GM21786 (cell line): ENCODE data around the gene GMDS.

Experiments used
- ATAC-seq: cut with Tn5 transposase; IDR thresholded peaks from one replicate; pipeline ENCODE4 v1.9.1; 2021; ENCODE audit not compliant: unreplicated experiment

GMDS gene

GRCh38 chr6:2242311-2242710 lies 3.1 kb downstream of the GMDS start:
- ATAC-seq = no peak

- no peak for ATAC-seq
Measured at GRCh38 chr6:2240961-2241360, 4.4 kb downstream of the GMDS start.

GRCh38 chr6:2237001-2237400 lies 8.4 kb downstream of the GMDS start:
- no peak for ATAC-seq

GRCh38 chr6:2235777-2236495 lies 9.5 kb downstream of the GMDS start:
- no peak for ATAC-seq

- peak; percentile 75 for ATAC-seq
Measured at GRCh38 chr6:2232445-2232844, 13.0 kb downstream of the GMDS start.

DNA sequence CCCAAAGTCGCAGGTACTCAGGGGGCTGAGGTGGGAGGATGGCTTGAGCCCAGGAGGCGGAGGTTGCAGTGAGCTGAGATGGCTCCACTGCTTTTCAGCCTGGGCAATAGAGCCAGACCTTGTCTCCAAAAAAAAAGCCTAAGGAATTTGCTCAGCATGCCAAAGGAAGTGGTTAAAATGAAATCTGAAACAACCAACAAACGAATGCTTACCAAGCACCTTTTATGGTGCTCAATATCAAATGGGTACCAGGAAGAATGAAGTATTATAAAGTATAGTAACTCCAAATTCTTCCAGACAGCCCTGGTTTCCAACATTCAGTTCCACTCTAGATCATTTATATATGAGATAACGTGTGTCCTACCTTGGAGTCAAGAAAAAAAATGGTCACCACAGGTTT lies 14.0 kb downstream of the GMDS start:
- no peak for ATAC-seq

- ATAC-seq = peak; percentile 55
Measured at GRCh38 chr6:2230659-2231277, 14.6 kb downstream of the GMDS start.

DNA sequence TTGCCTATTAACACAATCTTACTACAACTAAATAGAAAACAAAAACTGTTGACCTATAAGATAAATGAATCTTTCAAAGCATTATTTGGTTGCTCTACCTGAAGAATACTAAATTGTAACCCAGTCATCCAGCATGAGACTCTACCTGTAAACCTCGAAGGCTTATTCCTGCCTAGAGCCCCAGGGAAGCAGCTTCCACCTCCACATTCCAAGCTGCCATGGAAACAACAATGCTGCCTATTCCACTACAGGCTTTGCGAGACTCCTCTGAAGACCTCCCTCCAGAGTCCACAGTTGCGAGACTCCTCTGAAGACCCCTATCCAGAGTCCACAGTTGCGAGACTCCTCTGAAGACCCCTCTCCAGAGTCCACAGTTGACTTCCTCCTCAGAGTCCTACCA lies 15.7 kb downstream of the GMDS start:
- ATAC-seq = no peak

DNA sequence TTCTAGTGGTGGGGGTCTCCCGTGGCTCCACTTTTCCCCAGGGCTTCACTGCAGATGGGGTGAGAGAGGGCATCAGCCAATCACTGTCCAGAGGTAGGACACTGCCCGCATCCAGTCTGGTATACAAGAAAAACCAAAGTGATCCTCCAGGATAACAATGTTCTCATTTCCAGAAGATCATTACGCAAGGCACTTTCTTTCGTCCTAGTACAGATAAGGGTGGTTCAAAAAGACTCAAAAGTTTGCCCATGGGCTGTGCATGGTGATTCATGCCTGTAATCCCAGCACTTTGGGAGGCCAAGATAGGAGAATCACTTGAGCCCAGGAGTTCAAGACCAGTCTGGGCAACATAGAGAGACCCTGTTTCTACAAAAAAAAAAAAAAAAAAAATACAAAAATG lies 16.4 kb downstream of the GMDS start:
- ATAC-seq = no peak

GRCh38 chr6:2228392-2228791 lies 17.0 kb downstream of the GMDS start:
- no peak for ATAC-seq

GRCh38 chr6:2226775-2227174 lies 18.6 kb downstream of the GMDS start:
- no peak for ATAC-seq

DNA sequence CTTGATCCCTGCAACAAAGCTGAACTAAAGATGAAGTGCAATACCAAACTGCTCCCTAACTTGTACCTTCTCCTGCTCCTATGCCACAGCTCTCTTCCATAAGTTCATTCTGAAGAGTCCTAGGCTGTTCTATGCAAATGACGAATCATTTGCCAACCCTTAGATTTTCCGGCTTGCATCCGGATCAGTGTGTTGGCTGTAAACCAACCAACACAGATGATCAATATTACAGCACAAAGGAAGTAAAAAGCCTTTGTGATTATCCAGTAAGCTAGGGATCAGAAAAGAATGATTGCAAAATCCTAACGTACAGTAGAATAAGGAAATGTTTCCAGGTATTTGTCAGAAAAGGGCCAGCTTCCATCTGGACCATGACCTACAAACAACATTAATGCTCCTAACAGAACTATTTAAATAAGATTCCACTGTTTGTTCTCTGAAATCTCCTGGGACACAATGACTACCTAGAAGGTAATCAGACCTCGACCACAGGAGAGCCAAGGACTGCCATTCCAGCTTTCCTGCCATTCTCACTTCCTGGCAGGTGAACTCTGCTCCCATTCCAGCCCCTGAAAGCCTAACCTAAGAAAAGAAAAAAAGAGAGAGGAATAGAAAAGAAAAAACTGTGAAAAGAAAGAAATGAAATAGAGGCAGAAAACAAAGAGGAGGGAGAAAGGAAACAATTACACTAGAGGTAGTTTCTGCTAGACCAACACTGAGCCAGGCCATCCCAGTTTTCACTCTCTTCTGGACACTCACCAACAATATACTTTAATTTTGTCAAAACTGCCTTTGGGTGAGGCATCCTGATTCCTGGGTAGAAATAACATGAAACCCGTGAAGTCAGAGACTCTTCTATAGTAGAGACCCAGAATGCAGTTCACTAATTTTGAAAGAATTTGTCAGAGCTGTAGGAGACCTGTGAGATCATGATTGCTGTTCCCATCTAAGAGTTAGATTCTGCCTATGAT lies 19.7 kb downstream of the GMDS start:
- ATAC-seq = no peak

DNA sequence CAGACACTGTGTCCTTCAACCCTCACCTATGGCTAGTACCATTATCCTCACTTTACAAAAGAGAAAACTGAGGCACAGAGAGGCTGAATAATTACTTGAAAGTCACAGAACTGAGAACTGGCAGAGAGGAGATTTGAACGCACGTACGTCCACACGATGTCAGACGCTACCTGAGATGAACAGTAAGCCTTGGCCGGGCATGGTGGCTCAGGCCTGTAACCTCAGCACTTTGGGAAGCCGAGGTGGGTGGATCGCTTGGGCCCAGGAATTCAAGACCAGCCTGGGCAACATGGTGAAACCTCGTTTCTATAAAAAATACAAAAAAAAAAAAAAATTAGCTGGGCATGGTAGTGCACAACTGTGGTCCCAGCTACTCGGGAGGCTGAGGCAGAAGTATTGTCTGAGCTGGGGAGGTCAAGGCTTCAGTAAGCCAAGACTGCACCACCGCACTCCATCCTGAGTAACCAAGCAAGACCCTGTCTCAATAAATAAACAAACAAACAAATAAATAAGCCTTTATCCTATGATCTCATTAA lies 20.5 kb downstream of the GMDS start:
- ATAC-seq = no peak

- no peak for ATAC-seq
Measured at GRCh38 chr6:2222275-2222842, 23.0 kb downstream of the GMDS start.

DNA sequence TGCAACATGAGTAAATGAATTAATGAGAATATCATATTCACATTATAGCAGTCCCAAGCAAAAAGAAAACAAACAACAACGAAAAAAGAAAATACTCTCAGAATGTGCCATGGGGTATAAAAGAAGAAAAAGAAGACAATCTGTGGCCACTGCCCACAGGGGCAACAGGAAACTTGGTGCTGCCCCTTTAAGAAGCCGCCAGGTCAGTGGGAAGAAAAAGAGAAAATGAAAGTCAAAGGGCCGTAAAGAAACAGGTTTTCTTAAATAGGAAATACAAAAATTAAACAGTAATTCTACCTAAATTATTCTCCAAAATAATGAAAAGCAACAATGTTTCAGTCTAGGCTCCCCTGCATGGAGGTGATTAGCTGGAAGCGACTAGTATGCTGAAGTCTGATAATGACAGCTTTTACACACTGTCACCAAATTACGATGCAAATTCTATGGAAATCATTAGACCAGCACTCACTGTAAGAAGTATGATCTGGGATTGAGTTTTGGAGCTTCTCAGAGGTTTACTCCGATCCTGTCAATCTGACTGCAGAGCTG lies 23.6 kb downstream of the GMDS start:
- peak; percentile 58 for ATAC-seq

DNA sequence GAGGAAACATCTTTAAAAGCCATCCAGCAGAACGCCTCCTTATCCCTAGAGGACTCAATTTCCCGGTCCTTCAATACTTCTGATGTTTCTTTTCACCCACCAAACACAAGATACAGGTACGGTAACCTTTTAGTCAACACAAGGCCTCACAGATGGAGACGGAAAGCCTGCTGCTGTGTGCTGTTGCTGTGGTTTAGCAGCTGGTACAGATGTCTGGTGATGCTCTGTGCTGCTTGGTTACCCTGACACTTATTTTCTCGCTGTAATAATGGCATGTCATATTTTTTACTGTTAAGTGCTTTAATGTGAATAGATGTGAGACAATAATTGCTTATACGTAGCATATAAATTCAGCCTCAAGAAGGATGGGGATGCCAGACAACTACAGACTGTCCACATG lies 25.3 kb downstream of the GMDS start:
- ATAC-seq = no peak

GRCh38 chr6:2218866-2219265 lies 26.5 kb downstream of the GMDS start:
- no peak for ATAC-seq

GRCh38 chr6:2216794-2217383 lies 28.5 kb downstream of the GMDS start:
- ATAC-seq = no peak

- no peak for ATAC-seq
Measured at GRCh38 chr6:2215342-2215741, 30.1 kb downstream of the GMDS start.

GRCh38 chr6:2213086-2213485 lies 32.3 kb downstream of the GMDS start:
- no peak for ATAC-seq
